ENCODE results near the gene ATXN2.
"Not testable (repeated sequence)": the region's sequence is repeated elsewhere in the genome, so short reads cannot be mapped to it uniquely, and the experiment has no call there.

The ATXN2 gene, protein sequence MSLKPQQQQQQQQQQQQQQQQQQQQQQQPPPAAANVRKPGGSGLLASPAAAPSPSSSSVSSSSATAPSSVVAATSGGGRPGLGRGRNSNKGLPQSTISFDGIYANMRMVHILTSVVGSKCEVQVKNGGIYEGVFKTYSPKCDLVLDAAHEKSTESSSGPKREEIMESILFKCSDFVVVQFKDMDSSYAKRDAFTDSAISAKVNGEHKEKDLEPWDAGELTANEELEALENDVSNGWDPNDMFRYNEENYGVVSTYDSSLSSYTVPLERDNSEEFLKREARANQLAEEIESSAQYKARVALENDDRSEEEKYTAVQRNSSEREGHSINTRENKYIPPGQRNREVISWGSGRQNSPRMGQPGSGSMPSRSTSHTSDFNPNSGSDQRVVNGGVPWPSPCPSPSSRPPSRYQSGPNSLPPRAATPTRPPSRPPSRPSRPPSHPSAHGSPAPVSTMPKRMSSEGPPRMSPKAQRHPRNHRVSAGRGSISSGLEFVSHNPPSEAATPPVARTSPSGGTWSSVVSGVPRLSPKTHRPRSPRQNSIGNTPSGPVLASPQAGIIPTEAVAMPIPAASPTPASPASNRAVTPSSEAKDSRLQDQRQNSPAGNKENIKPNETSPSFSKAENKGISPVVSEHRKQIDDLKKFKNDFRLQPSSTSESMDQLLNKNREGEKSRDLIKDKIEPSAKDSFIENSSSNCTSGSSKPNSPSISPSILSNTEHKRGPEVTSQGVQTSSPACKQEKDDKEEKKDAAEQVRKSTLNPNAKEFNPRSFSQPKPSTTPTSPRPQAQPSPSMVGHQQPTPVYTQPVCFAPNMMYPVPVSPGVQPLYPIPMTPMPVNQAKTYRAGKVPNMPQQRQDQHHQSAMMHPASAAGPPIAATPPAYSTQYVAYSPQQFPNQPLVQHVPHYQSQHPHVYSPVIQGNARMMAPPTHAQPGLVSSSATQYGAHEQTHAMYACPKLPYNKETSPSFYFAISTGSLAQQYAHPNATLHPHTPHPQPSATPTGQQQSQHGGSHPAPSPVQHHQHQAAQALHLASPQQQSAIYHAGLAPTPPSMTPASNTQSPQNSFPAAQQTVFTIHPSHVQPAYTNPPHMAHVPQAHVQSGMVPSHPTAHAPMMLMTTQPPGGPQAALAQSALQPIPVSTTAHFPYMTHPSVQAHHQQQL

DNA sequence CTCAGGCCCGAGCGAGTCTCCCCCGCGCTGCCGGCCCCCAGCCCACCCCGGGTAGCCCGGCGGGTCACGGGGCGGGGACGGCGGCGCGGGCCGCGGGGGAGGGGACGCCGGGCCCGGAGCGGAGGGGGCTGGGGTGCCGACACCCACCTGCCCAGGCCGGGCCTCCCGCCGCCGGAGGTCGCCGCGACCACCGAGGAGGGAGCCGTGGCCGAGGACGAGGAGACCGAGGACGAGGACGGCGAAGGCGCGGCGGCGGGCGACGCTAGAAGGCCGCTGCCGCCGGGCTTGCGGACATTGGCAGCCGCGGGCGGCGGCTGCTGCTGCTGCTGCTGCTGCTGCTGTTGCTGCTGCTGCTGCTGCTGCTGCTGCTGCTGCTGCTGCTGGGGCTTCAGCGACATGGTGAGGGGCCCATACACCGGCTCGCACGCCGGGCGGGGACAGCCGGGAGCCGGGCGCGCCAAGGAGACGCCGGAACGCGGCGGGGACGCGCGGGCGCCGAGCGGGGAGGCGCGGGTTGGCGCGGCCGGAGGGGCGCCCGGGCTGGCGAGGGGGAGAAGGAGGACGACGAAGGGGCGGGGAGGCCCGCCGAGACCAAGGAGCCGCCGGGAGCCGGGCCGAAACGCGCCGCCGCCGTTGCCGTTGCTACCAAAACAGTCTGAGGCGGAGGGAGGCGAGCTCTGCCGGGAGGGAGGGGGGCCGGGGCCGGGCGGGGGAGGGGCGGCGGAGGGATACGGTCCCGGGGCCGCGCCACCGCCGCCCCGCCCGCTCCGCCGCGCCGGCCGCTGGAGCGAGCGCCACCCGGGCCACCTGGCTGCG is at the start of gene ATXN2:
TSS of gene ATXN2 (minus strand) at position 679 of the 816 bp plus-strand sequence. CDS start at position 398, 281 bp downstream.
- H3K4me3 Mint-ChIP-seq = peak within 1 kb of the TSS; percentile 91 to 95
- H3K4me1 Mint-ChIP-seq = peaks cover 18 to 37% of the 10 kb centered on the region in 2 donors
- DNase-seq = no peak
- no peaks in the 10 kb centered on the region for H3K36me3 Mint-ChIP-seq
- ATAC-seq (replicated peaks) = peak; percentile 54 to 67
- no peaks in the 10 kb centered on the region for H3K9me3 Mint-ChIP-seq
- H3K27me3 Mint-ChIP-seq = no peaks in the 10 kb centered on the region
- peak within 1 kb of the TSS; percentile 95 for H3K27ac Mint-ChIP-seq

DNA sequence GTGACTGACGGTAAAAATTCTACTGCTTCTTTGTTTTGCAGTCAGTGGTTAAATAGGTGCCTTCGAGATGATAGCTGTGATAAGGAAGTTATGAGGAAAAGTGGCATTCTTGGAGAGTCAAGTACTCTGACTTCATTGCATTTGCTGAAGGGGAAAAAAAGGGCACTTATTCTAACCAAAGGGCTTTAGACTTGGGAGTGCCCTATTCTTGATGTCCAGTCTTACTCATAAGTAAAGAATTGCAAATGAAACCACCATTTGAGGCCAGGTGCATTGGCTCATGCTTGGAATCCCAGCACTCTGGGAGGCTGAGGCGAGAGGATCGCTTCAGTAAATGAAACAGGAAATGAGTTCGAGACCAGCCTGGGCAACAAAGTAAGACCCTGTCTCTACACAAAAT is 46.3 kb upstream of the ATXN2 start:
- Mint-ChIP-seq H3K9me3 (no peaks in the 10 kb centered on the region), H3K27me3 (no peaks in the 10 kb centered on the region), H3K36me3 (peaks cover 23 to 30% of the 10 kb centered on the region in 2 donors), H3K4me1 (no peaks in the 10 kb centered on the region), H3K4me3 (no peak overlapping the region), H3K27ac (no peak overlapping the region)
- ATAC-seq (replicated peaks) = no peak
- no peak for DNase-seq

DNA sequence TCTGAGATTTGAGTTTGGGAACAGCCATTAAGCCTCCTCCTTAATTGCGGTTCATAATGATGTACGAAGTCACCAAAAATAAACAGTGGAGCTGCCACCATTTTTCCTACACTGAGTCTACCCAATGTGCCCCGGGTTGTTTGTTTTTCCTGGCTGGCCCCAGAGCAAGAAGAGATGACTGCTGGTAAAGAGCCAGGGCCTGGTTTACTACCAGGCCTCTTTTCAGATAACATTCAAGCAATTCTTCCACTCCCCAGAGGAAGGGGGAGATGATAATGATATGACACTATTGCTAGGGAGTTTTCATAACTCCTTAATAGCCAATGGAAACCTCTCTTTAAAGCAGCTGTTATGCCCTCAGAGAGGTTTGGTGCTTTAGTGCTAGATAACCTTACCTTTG is 44.3 kb upstream of the ATXN2 start:
- Mint-ChIP-seq H3K4me3 (no peak overlapping the region), H3K4me1 (no peaks in the 10 kb centered on the region), H3K36me3 (peaks cover 23 to 32% of the 10 kb centered on the region in 2 donors), H3K27ac (no peak overlapping the region), H3K27me3 (no peaks in the 10 kb centered on the region), H3K9me3 (no peaks in the 10 kb centered on the region)
- DNase-seq (no peak), ATAC-seq (replicated peaks) (no peak)

- H3K27ac Mint-ChIP-seq = peak overlapping the region; percentile 9
- no peaks in the 10 kb centered on the region for H3K9me3 Mint-ChIP-seq
- no peaks in the 10 kb centered on the region for H3K27me3 Mint-ChIP-seq
- no peak overlapping the region for H3K4me3 Mint-ChIP-seq
- peaks cover 23 to 32% of the 10 kb centered on the region in 2 donors for H3K36me3 Mint-ChIP-seq
- no peaks in the 10 kb centered on the region for H3K4me1 Mint-ChIP-seq
- no peak for DNase-seq
- no peak for ATAC-seq (replicated peaks)
These were observed 43.7 kb upstream of the ATXN2 start for GRCh38 chr12:111642681-111643426.

DNA sequence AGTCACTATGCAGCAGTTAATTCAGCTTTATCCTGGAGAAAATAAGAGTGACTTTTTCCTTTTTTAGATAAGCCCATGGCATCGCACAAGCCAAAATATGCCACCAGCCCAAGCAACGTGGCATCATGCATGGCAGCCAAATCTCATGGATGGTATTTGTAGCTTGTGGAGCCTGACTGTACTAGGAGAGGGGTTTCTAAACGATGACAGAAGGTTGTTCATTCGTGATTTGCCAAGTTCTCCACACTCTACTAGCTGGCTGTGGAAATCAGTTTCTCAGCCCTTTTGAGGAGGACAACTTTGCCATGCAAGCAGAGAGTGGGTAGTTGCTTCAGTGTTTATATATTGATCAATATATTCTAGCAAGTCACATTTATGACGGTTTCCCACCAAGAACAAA is 41.4 kb upstream of the ATXN2 start:
- Mint-ChIP-seq H3K4me1 (peaks cover 2 to 10% of the 10 kb centered on the region in 2 donors), H3K27ac (no peak overlapping the region), H3K36me3 (peaks cover 9 to 17% of the 10 kb centered on the region in 2 donors), H3K9me3 (no peaks in the 10 kb centered on the region), H3K27me3 (no peaks in the 10 kb centered on the region), H3K4me3 (no peak overlapping the region)
- ATAC-seq (replicated peaks) = no peak
- DNase-seq = no peak

DNA sequence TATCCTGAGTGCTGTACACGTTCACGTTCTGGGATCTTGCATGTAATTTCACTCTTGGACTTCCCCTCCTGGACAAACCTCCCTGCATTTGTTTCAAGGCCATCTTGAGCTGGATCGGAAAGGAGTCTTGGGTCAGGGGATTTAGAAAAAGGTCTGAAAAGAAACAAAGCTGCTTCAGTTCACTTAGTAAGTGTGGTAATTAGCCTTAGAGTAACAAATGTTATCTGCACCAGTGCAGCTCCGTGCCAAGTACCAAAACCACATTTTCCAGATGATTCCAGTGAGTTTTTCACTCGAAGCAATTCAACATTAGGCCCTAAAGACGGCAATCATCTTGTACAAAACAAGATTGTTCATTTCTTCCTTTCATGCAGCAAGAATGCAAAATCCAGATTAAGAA is 39.4 kb upstream of the ATXN2 start:
- Mint-ChIP-seq H3K27me3 (no peaks in the 10 kb centered on the region), H3K9me3 (no peaks in the 10 kb centered on the region), H3K4me1 (peaks cover 2 to 11% of the 10 kb centered on the region in 2 donors), H3K4me3 (no peak overlapping the region), H3K27ac (no peak overlapping the region), H3K36me3 (peaks cover 3 to 9% of the 10 kb centered on the region in 2 donors)
- ATAC-seq (replicated peaks) (no peak), DNase-seq (no peak)

- Mint-ChIP-seq H3K4me1 (peaks cover 2 to 11% of the 10 kb centered on the region in 2 donors), H3K27me3 (no peaks in the 10 kb centered on the region), H3K36me3 (peaks cover 0 to 9% of the 10 kb centered on the region in 2 donors), H3K9me3 (no peaks in the 10 kb centered on the region), H3K27ac (no peak overlapping the region), H3K4me3 (no peak overlapping the region)
- DNase-seq = no peak
- no peak for ATAC-seq (replicated peaks)
These were observed 37.3 kb upstream of the ATXN2 start for GRCh38 chr12:111636209-111636945.

DNA sequence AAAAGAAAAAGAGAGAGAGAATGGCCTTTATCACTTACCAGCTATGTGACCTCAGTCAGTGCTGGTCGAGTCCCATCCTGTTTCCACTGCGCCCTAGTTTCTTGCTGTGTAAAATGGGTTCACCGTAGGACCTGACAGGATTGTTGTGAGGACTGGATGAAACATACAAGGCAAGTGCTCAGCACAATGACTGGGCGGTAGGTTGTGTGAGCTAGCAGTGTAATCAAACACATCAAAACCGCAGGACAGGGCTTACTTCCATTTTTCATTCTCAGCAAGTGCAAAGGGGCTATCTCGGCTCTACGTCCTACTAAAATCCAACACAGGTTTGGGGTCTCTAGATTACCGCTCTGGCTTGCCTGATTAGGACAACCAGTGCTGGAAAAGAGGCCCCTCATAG is 36.4 kb upstream of the ATXN2 start:
- no peaks in the 10 kb centered on the region for H3K27me3 Mint-ChIP-seq
- ATAC-seq (replicated peaks) (peak; percentile 68 to 69), DNase-seq (no peak)
- H3K27ac Mint-ChIP-seq = peak overlapping the region; percentile 47
- peaks cover 0 to 9% of the 10 kb centered on the region in 2 donors for H3K36me3 Mint-ChIP-seq
- peaks cover 2 to 11% of the 10 kb centered on the region in 2 donors for H3K4me1 Mint-ChIP-seq
- no peaks in the 10 kb centered on the region for H3K9me3 Mint-ChIP-seq
- no peak overlapping the region for H3K4me3 Mint-ChIP-seq

GRCh38 chr12:111628505-111629260 is 29.6 kb upstream of the ATXN2 start:
- DNase-seq (no peak), ATAC-seq (replicated peaks) (no peak)
- H3K27me3 Mint-ChIP-seq = no peaks in the 10 kb centered on the region
- H3K27ac Mint-ChIP-seq = no peak overlapping the region
- no peak overlapping the region for H3K4me3 Mint-ChIP-seq
- H3K9me3 Mint-ChIP-seq = no peaks in the 10 kb centered on the region
- H3K36me3 Mint-ChIP-seq = no peaks in the 10 kb centered on the region
- H3K4me1 Mint-ChIP-seq = no peaks in the 10 kb centered on the region

GRCh38 chr12:111626230-111626629 is 27.1 kb upstream of the ATXN2 start:
- ATAC-seq (replicated peaks) = no peak
- H3K9me3 Mint-ChIP-seq = no peaks in the 10 kb centered on the region
- H3K4me3 Mint-ChIP-seq = no peak overlapping the region

GRCh38 chr12:111624540-111624939 is 25.4 kb upstream of the ATXN2 start:
- ATAC-seq (replicated peaks) (no peak), DNase-seq (no peak)
- Mint-ChIP-seq H3K27ac (no peak overlapping the region), H3K4me3 (no peak overlapping the region), H3K4me1 (no peaks in the 10 kb centered on the region), H3K9me3 (no peaks in the 10 kb centered on the region), H3K27me3 (no peaks in the 10 kb centered on the region), H3K36me3 (no peaks in the 10 kb centered on the region)

More at GRCh38 chr12:111626230-111626629, 27.1 kb upstream of the ATXN2 start:
- H3K27me3 Mint-ChIP-seq = no peaks in the 10 kb centered on the region
- no peak for DNase-seq
- H3K4me1 Mint-ChIP-seq = no peaks in the 10 kb centered on the region
- H3K27ac Mint-ChIP-seq = no peak overlapping the region
- no peaks in the 10 kb centered on the region for H3K36me3 Mint-ChIP-seq

DNA sequence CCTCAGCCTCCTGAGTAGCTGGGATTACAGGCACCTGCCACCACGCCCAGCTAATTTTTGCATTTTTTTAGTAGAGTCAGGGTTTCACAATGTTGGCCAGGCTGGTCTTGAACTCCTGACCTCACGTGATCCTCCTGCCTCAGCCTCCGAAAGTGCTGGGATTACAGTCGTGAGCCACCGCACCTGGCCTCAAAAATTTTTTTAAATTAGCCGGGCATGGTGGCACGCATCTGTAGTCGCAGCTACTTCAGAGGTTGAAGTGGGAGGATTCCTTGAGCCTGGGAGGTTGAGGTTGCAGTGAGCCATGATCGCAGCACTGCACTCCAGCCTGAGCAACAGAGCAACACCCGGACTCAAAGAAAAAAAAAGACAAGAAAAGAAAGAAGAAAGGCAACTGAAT is 18.7 kb upstream of the ATXN2 start:
- H3K27ac Mint-ChIP-seq; H3K27me3 Mint-ChIP-seq; ATAC-seq (replicated peaks); H3K4me3 Mint-ChIP-seq; H3K36me3 Mint-ChIP-seq; H3K4me1 Mint-ChIP-seq; H3K9me3 Mint-ChIP-seq; DNase-seq: not testable (repeated sequence)

Measured in stimulated activated naive B cell treated with anti-CD40 and anti-IgM and Interleukin-4, amounts not matched to agents 10 μg/mL and 1 μg/mL and 100 μg/mL, for 72 hours (primary cell).